Adrenal gland (tissue), 5 donors: ENCODE data around the gene PSMG4.
A peak's percentile ranks its signal among the peaks of the same experiment; 100 is the strongest.

Source experiments
- POLR2A ChIP-seq, 2 donors: fragments of 450-650 bp; IDR thresholded peaks; one replicate each; pipeline ENCODE4 v1.6.1; 2017; ENCODE audit warnings: antibody characterized with exemption in 2 of 2, mild to moderate bottlenecking in 2 of 2, moderate library complexity in 1 of 2
- TF ChIP-seq, protein P1 (sequence below), 6 experiments: fragments of 450-650 bp in 4 of 6; fragments of 200-600 bp in 2 of 6; sonication (generic) in 1 of 6; IDR thresholded peaks; 1 replicate in 5 of 6; 2 replicates in 1 of 6; pipeline versions ENCODE4 v1.5.1 to v1.8.0; 2016 to 2021; ENCODE audit warnings: antibody characterized with exemption in 6 of 6, mild to moderate bottlenecking in 2 of 6, moderate library complexity in 1 of 6
- donor health status: DM: no; HTN: no; CAD: no.

GRCh38 chr6:3231247-3232016 is 27.3 kb upstream of the PSMG4 start:
- TF ChIP-seq, protein P1, sequence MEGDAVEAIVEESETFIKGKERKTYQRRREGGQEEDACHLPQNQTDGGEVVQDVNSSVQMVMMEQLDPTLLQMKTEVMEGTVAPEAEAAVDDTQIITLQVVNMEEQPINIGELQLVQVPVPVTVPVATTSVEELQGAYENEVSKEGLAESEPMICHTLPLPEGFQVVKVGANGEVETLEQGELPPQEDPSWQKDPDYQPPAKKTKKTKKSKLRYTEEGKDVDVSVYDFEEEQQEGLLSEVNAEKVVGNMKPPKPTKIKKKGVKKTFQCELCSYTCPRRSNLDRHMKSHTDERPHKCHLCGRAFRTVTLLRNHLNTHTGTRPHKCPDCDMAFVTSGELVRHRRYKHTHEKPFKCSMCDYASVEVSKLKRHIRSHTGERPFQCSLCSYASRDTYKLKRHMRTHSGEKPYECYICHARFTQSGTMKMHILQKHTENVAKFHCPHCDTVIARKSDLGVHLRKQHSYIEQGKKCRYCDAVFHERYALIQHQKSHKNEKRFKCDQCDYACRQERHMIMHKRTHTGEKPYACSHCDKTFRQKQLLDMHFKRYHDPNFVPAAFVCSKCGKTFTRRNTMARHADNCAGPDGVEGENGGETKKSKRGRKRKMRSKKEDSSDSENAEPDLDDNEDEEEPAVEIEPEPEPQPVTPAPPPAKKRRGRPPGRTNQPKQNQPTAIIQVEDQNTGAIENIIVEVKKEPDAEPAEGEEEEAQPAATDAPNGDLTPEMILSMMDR (IDR thresholded peaks at IDR 0.05): no peak
- TF ChIP-seq POLR2A (IDR thresholded peaks at IDR 0.05): peak in 1 of 2 donors; percentile 40
